DOHH2 (cell line): ENCODE measurements around the gene ADGRL3.

Experiments
- H3F3A ChIP-seq: fragments of 200-600 bp; sonication (generic), shearing (Covaris generic); 2 replicates; pipeline ENCODE4 v1.6.0; 2016; ENCODE audit warnings: antibody characterized with exemption, mild to moderate bottlenecking; ENCODE audit not compliant: control insufficient read depth, insufficient read depth
- H3K27ac ChIP-seq: fragments of 200-600 bp; sonication (generic); 2 replicates; pipeline ENCODE4 v1.5.1; 2014; ENCODE audit warnings: low read depth, mild to moderate bottlenecking, low read length, moderate library complexity
- H3K27me3 ChIP-seq: fragments of 200-600 bp; sonication (generic); 2 replicates; pipeline ENCODE4 v1.6.1; 2014; ENCODE audit warnings: mild to moderate bottlenecking, low read length, mixed read lengths; ENCODE audit not compliant: control insufficient read depth
- H3K36me3 ChIP-seq: fragments of 200-600 bp; sonication (generic); 2 replicates; pipeline ENCODE4 v1.6.1; 2014; ENCODE audit warnings: mild to moderate bottlenecking, low read length, moderate library complexity, mixed read lengths; ENCODE audit not compliant: control insufficient read depth
- H3K4me1 ChIP-seq: fragments of 200-600 bp; sonication (generic); 2 replicates; pipeline ENCODE4 v1.6.1; 2014; ENCODE audit warnings: mild to moderate bottlenecking, low read length, mixed read lengths; ENCODE audit not compliant: control insufficient read depth
- H3K4me2 ChIP-seq: fragments of 200-600 bp; sonication (generic); 2 replicates; pipeline ENCODE4 v1.6.0; 2014; ENCODE audit warnings: mild to moderate bottlenecking, low read length, moderate library complexity
- H3K4me3 ChIP-seq: fragments of 200-600 bp; sonication (generic); 2 replicates; pipeline ENCODE4 v1.5.1; 2014; ENCODE audit warnings: mild to moderate bottlenecking, low read length, mixed read lengths
- H3K79me2 ChIP-seq: fragments of 200-600 bp; sonication (generic); 2 replicates; pipeline ENCODE4 v1.6.1; 2014; ENCODE audit warnings: mild to moderate bottlenecking, low read length, mixed read lengths; ENCODE audit not compliant: control insufficient read depth
- H3K9me2 ChIP-seq: fragments of 200-600 bp; sonication (generic); replicated peaks from 2 replicates; pipeline ENCODE4 v1.6.1; 2014; ENCODE audit warnings: mild to moderate bottlenecking, low read length, mixed read lengths; ENCODE audit not compliant: control insufficient read depth
- H3K9me3 ChIP-seq: fragments of 200-600 bp; sonication (generic); 2 replicates; pipeline ENCODE4 v1.6.1; 2014; ENCODE audit warnings: antibody characterized with exemption, low read length, mixed read lengths; ENCODE audit not compliant: control insufficient read depth, insufficient read depth
- H4K20me1 ChIP-seq: fragments of 200-600 bp; sonication (generic); 2 replicates; pipeline ENCODE4 v1.6.0; 2014; ENCODE audit warnings: low read depth, mild to moderate bottlenecking, antibody characterized with exemption, low read length, moderate library complexity; ENCODE audit not compliant: control insufficient read depth, insufficient read depth
- EZH2phosphoT487 ChIP-seq: fragments of 200-600 bp; sonication (generic); IDR thresholded peaks from 2 replicates; pipeline ENCODE4 v1.6.1; 2017; ENCODE audit warnings: borderline replicate concordance, mild to moderate bottlenecking, antibody characterized with exemption, low read length, moderate library complexity, mixed read lengths
- TF ChIP-seq, protein P1 (sequence below): fragments of 200-600 bp; sonication (generic); IDR thresholded peaks from one replicate; pipeline ENCODE4 v1.5.1; 2014; ENCODE audit warnings: antibody characterized with exemption, mild to moderate bottlenecking, low read depth, low read length; ENCODE audit not compliant: poor library complexity, severe bottlenecking

ADGRL3 gene

DNA sequence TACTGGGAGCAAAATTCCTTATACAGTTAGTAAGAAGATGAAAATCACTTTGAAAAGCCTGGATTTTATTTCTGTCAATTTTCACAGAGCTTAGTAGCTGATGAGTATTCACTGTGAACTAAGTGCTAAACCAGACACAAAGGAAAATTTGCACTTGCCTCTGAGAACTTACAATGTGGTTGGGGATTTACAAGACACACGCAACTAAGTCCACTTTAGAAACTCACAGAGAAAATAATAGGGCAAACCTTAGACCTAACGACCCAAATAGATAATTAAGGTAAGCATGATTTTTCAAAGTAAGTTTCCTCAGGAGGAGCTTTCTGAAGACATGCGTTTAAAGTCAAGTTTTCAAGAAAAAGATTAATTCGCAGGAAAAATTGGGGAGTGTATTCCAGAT lies 708.9 kb downstream of the ADGRL3 start:
- Histone ChIP-seq H3F3A (no peaks in the 10 kb centered on the region), H3K4me3 (no peak overlapping the region), H4K20me1 (no peaks in the 10 kb centered on the region), H3K79me2 (no peaks in the 10 kb centered on the region), H3K4me2 (no peak overlapping the region), H3K36me3 (no peaks in the 10 kb centered on the region), H3K27me3 (no peaks in the 10 kb centered on the region), H3K9me2 (no peaks in the 10 kb centered on the region), H3K9me3 (no peaks in the 10 kb centered on the region), H3K4me1 (no peaks in the 10 kb centered on the region), H3K27ac (no peak overlapping the region)
- no peak for TF ChIP-seq EZH2phosphoT487
- TF ChIP-seq, protein P1, sequence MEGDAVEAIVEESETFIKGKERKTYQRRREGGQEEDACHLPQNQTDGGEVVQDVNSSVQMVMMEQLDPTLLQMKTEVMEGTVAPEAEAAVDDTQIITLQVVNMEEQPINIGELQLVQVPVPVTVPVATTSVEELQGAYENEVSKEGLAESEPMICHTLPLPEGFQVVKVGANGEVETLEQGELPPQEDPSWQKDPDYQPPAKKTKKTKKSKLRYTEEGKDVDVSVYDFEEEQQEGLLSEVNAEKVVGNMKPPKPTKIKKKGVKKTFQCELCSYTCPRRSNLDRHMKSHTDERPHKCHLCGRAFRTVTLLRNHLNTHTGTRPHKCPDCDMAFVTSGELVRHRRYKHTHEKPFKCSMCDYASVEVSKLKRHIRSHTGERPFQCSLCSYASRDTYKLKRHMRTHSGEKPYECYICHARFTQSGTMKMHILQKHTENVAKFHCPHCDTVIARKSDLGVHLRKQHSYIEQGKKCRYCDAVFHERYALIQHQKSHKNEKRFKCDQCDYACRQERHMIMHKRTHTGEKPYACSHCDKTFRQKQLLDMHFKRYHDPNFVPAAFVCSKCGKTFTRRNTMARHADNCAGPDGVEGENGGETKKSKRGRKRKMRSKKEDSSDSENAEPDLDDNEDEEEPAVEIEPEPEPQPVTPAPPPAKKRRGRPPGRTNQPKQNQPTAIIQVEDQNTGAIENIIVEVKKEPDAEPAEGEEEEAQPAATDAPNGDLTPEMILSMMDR, result no peak

DNA sequence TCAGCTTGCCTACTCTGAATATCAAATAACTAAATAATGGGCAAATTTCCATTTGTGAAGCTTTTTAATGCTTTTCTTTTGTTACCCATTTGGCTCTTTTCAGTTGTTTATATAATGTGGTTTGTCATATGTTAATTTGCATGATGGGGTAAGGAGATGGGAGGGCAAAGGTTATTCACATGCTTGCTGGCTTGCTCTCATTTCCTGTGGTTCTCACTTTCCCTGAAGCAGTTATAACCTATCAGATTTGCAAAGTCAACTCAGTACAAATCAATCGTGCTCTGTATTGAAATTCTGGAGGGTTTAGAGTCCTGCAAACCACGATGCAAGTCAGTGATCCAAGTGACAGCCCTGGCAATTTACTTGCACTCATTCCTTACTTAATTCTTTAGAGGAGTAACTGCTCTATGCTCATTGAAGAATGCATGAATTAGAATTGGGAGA lies 711.2 kb downstream of the ADGRL3 start:
- H3K36me3 ChIP-seq, result no peaks in the 10 kb centered on the region
- no peaks in the 10 kb centered on the region for H3K79me2 ChIP-seq
- TF ChIP-seq, protein P1, result no peak
- no peak for TF ChIP-seq EZH2phosphoT487
- H3F3A ChIP-seq, result no peaks in the 10 kb centered on the region
- no peaks in the 10 kb centered on the region for H3K4me1 ChIP-seq
- no peaks in the 10 kb centered on the region for H4K20me1 ChIP-seq
- no peak overlapping the region for H3K4me2 ChIP-seq
- no peak overlapping the region for H3K4me3 ChIP-seq
- H3K9me3 ChIP-seq, result no peaks in the 10 kb centered on the region
- H3K27me3 ChIP-seq, result no peaks in the 10 kb centered on the region
- H3K27ac ChIP-seq, result no peak overlapping the region
- H3K9me2 ChIP-seq, result no peaks in the 10 kb centered on the region

DNA sequence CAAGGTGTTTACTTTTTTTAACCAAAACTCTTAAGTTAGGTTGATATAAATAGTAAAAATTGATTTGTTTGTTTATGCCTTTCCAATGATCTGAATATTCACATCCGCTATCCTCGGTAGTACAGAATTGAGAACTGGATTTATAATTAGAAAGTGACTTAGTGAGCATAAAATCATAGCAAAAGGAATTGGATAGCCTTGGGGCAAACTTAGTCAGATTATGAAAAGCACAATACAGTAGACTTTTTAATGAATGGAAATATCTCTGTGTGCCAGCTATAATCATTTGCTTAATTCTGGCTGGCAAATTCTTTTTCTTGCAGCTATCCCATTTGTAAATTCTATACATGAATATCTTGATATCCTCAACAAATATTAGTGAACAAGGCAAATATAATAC lies 713.5 kb downstream of the ADGRL3 start:
- no peaks in the 10 kb centered on the region for H3F3A ChIP-seq
- H3K4me2 ChIP-seq, result no peak overlapping the region
- no peaks in the 10 kb centered on the region for H3K9me2 ChIP-seq
- no peaks in the 10 kb centered on the region for H3K36me3 ChIP-seq
- no peak overlapping the region for H3K27ac ChIP-seq
- no peaks in the 10 kb centered on the region for H3K79me2 ChIP-seq
- no peaks in the 10 kb centered on the region for H4K20me1 ChIP-seq
- H3K9me3 ChIP-seq, result no peaks in the 10 kb centered on the region
- H3K4me3 ChIP-seq, result no peak overlapping the region
- no peaks in the 10 kb centered on the region for H3K4me1 ChIP-seq
- TF ChIP-seq, protein P1, result no peak
- no peak for TF ChIP-seq EZH2phosphoT487
- no peaks in the 10 kb centered on the region for H3K27me3 ChIP-seq

DNA sequence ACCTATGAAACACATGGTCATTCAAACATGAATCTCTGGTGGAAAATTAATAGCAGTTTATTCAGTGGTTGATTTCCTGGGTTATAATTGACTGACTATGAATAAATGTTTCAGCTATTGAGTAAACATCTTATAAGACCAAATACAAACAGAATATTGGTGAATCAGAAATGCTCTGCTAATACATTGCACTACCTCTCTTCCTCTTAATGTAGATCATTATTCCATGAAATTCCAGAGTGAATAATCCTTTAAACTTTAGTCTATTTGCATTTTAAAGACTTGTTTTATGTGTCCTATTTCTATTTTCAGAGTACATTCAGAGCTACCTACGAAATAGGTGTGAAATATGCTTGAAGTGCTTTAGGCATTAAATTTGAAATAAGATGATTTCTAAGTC lies 715.4 kb downstream of the ADGRL3 start:
- Histone ChIP-seq H4K20me1 (no peaks in the 10 kb centered on the region), H3F3A (no peaks in the 10 kb centered on the region), H3K4me2 (no peak overlapping the region), H3K27me3 (no peaks in the 10 kb centered on the region), H3K79me2 (no peaks in the 10 kb centered on the region), H3K4me3 (no peak overlapping the region), H3K9me3 (no peaks in the 10 kb centered on the region), H3K9me2 (no peaks in the 10 kb centered on the region), H3K4me1 (no peaks in the 10 kb centered on the region), H3K27ac (no peak overlapping the region), H3K36me3 (no peaks in the 10 kb centered on the region)
- TF ChIP-seq, protein P1, result no peak
- no peak for TF ChIP-seq EZH2phosphoT487
